ENCODE results near the gene SRGN. TPM values are rescaled to one million over a fixed set of nuclear protein-coding genes. Genes with fewer than 3 reads are reported as not detected.

Gene SRGN
- total and polyA plus RNA-seq, 2 of the 8 experiments (the other 6 are each of a cell fraction or from before 2014, with no cell fraction given): 0.06 TPM; not detected in 1

- Histone ChIP-seq H2AFZ (ENCODE audit: low read length) (no peak overlapping the region), H4K91ac (replicated peaks; ENCODE audit: insufficient read length, low read length) (no peak overlapping the region), H3K27me3 (replicated peaks in 1 of 4; ENCODE audit: control insufficient read depth in 3 of 4, extremely low read depth in 1 of 4, insufficient read depth in 3 of 4, low read length in 3 of 4) (no peaks in the 10 kb centered on the region), H2BK15ac (ENCODE audit: low read length) (no peak overlapping the region), H3K79me1 (ENCODE audit: low read depth, low read length) (no peaks in the 10 kb centered on the region), H3K9ac (replicated peaks in 1 of 4; ENCODE audit: extremely low read depth in 1 of 4, low read depth in 3 of 4, low read length in 3 of 4) (no peak overlapping the region), H2AK5ac (ENCODE audit: low read depth, low read length) (no peak overlapping the region), H3K18ac (ENCODE audit: extremely low read depth, low read length) (no peak overlapping the region), H3K4ac (replicated peaks; ENCODE audit: insufficient read length, low read depth, low read length) (no peak overlapping the region), H3K27ac (ENCODE audit: low read depth, low read length) (no peak overlapping the region), H3K4me3 (ENCODE audit: extremely low read depth in 1 of 4, insufficient read depth in 2 of 4, low read depth in 3 of 4, low read length in 4 of 4) (no peak overlapping the region), H3K4me1 (replicated peaks in 1 of 4; ENCODE audit: control insufficient read depth in 3 of 4, insufficient read depth in 4 of 4, low read length in 3 of 4) (peaks cover 0 to 3% (median 0%) of the 10 kb centered on the region in 4 experiments; a peak in 1 of 7 replicates), H2BK5ac (ENCODE audit: low read depth, low read length) (no peak overlapping the region), H3K36me3 (ENCODE audit: control insufficient read depth in 2 of 4, insufficient read depth in 4 of 4, low read length in 3 of 4) (no peaks in the 10 kb centered on the region), H3K4me2 (ENCODE audit: insufficient read depth in 1 of 2, low read depth in 2 of 2, low read length in 2 of 2) (no peak overlapping the region), H4K8ac (ENCODE audit: extremely low read depth, insufficient read depth, low read length) (no peak overlapping the region), H3K14ac (ENCODE audit: insufficient read length) (no peak overlapping the region), H4K5ac (ENCODE audit: insufficient read length, low read depth, low read length) (no peak overlapping the region), H3K56ac (replicated peaks; ENCODE audit: insufficient read length, low read depth, low read length) (no peak overlapping the region), H4K20me1 (replicated peaks in 1 of 2; ENCODE audit: control insufficient read depth in 1 of 2, insufficient read depth in 2 of 2, low read length in 2 of 2) (no peaks in the 10 kb centered on the region), H2BK120ac (replicated peaks; ENCODE audit: low read depth, low read length) (no peak overlapping the region), H3K9me3 (ENCODE audit: insufficient read depth in 2 of 2, low read depth in 1 of 2, low read length in 1 of 2) (no peaks in the 10 kb centered on the region), H3K23me2 (ENCODE audit: low read depth, low read length) (no peaks in the 10 kb centered on the region), H2BK12ac (ENCODE audit: low read depth, low read length) (no peak overlapping the region), H3K23ac (ENCODE audit: insufficient read length) (no peak overlapping the region), H3K79me2 (ENCODE audit: control insufficient read depth in 1 of 2, insufficient read depth in 2 of 2, low read length in 2 of 2) (no peaks in the 10 kb centered on the region), H2BK20ac (ENCODE audit: low read length) (no peak overlapping the region)
- ChIA-PET CTCF (ENCODE audit: partially characterized antibody) (interaction anchor here (0.6 to 3.8 kb wide), 5 partner anchors 10 to 147 kb away, joined by 3 to 15 read pairs (median 3); no protein-coding TSS in a partner anchor), POLR2A (ENCODE audit: partially characterized antibody) (interaction anchor here (0.6 kb wide), 1 partner anchor 90 kb away, joined by 3 read pairs; no protein-coding TSS in a partner anchor)
- WGBS, 2 experiments (ENCODE audit: extremely low coverage in 1 of 2, insufficient coverage in 1 of 2, insufficient read length in 1 of 2, insufficient replicate concordance in 2 of 2, low coverage in 1 of 2, low lambda C conversion rate in 2 of 2, missing lambda C conversion rate in 1 of 2): 97% methylated on average over 4 of the region's 4 CpGs; no CpG with 5 or more reads in 1 of the 2 experiments
- DNase-seq (ENCODE audit: low read depth in 1 of 2, low spot score in 2 of 2) (no peak), FAIRE-seq (no peak)
Measured at GRCh38 chr10:69075431-69075830, 12.5 kb upstream of the SRGN start.
